Esophagus muscularis mucosa (tissue), 3 donors: Measurements from ENCODE around the gene PRPF6.

Experiments used
- CTCF ChIP-seq, 3 experiments: fragments of 200-600 bp in 2 of 3; fragments of 450-650 bp in 1 of 3; sonication (generic) in 2 of 3; IDR thresholded peaks; one replicate each; pipeline ENCODE4 v1.5.1; 2017 to 2019; ENCODE audit warnings: antibody characterized with exemption in 3 of 3, mild to moderate bottlenecking in 2 of 3, moderate library complexity in 1 of 3
- POLR2AphosphoS5 ChIP-seq, 2 donors: sonication (generic); formaldehyde crosslinking; IDR thresholded peaks; one replicate each; pipeline ENCODE4 v1.6.1; 2017; ENCODE audit warnings: antibody characterized with exemption in 2 of 2

GRCh38 chr20:64029293-64030117 lies 48.6 kb downstream of the PRPF6 start:
- TF ChIP-seq CTCF (IDR thresholded peaks at IDR 0.05) (no peak), POLR2AphosphoS5 (IDR thresholded peaks at IDR 0.05) (no peak)
